Nephron (organoid): Measurements from ENCODE around the gene ITSN2.
A peak's percentile ranks its signal among the peaks of the same experiment; 100 is the strongest.

Experiments used
- H3K27ac Mint-ChIP-seq, 3 experiments: 2 replicates each; pipeline ENCODE4 v1.8.0; 2020; ENCODE audit warnings: mixed read lengths in 3 of 3, mild to moderate bottlenecking in 2 of 3, moderate library complexity in 1 of 3
- H3K27me3 Mint-ChIP-seq: 2 replicates; pipeline ENCODE4 v1.8.0; 2021; ENCODE audit warnings: low read depth, mild to moderate bottlenecking, moderate library complexity, mixed read lengths
- H3K36me3 Mint-ChIP-seq: 2 replicates; pipeline ENCODE4 v1.8.0; 2020; ENCODE audit warnings: low read depth, mixed read lengths
- H3K4me1 Mint-ChIP-seq: 2 replicates; pipeline ENCODE4 v1.8.0; 2020; ENCODE audit warnings: mixed read lengths
- H3K4me3 Mint-ChIP-seq, 3 experiments: 2 replicates each; pipeline ENCODE4 v1.8.0; 2020; ENCODE audit warnings: mild to moderate bottlenecking in 3 of 3, mixed read lengths in 3 of 3, moderate library complexity in 2 of 3
- H3K9me3 Mint-ChIP-seq: 2 replicates; pipeline ENCODE4 v1.8.0; 2020; ENCODE audit warnings: mixed read lengths
- CTCF ChIP-seq, 3 experiments: fragments of 200-600 bp; sonication (generic); IDR thresholded peaks; one replicate each; pipeline ENCODE4 v1.5.0; 2021; ENCODE audit warnings: antibody characterized with exemption in 3 of 3; ENCODE audit not compliant: unreplicated experiment in 3 of 3

Gene ITSN2

GRCh38 chr2:24237313-24237712 lies 123.0 kb downstream of the ITSN2 start:
- Mint-ChIP-seq H3K9me3 (no peaks in the 10 kb centered on the region), H3K36me3 (peaks cover 8% of the 10 kb centered on the region), H3K4me1 (no peaks in the 10 kb centered on the region), H3K27me3 (no peaks in the 10 kb centered on the region), H3K4me3 (no peak overlapping the region), H3K27ac (no peak overlapping the region)
- TF ChIP-seq CTCF (IDR thresholded peaks at IDR 0.05; ENCODE audit: unreplicated experiment in 3 of 3), result no peak

- Mint-ChIP-seq H3K4me1 (no peaks in the 10 kb centered on the region), H3K27ac (peak overlapping the region in 1 of 3 experiments; percentile 52), H3K4me3 (no peak overlapping the region), H3K27me3 (no peaks in the 10 kb centered on the region), H3K9me3 (no peaks in the 10 kb centered on the region), H3K36me3 (peaks cover 4% of the 10 kb centered on the region)
- TF ChIP-seq CTCF (IDR thresholded peaks at IDR 0.05; ENCODE audit: unreplicated experiment in 3 of 3), result no peak
Observed at GRCh38 chr2:24233321-24233720, 127.0 kb downstream of the ITSN2 start.

GRCh38 chr2:24231461-24231881 lies 128.9 kb downstream of the ITSN2 start:
- Mint-ChIP-seq H3K27me3 (no peaks in the 10 kb centered on the region), H3K4me3 (no peak overlapping the region), H3K9me3 (no peaks in the 10 kb centered on the region), H3K4me1 (no peaks in the 10 kb centered on the region), H3K27ac (no peak overlapping the region), H3K36me3 (no peaks in the 10 kb centered on the region)
- TF ChIP-seq CTCF (IDR thresholded peaks at IDR 0.05; ENCODE audit: unreplicated experiment in 3 of 3), result no peak

GRCh38 chr2:24228470-24228869 lies 131.9 kb downstream of the ITSN2 start:
- no peak overlapping the region for H3K4me3 Mint-ChIP-seq
- H3K4me1 Mint-ChIP-seq, result no peaks in the 10 kb centered on the region
- no peaks in the 10 kb centered on the region for H3K9me3 Mint-ChIP-seq
- no peak overlapping the region for H3K27ac Mint-ChIP-seq
- TF ChIP-seq CTCF (IDR thresholded peaks at IDR 0.05; ENCODE audit: unreplicated experiment in 3 of 3), result peak; percentile 12 to 47 (median 16)
- H3K36me3 Mint-ChIP-seq, result peaks cover 9% of the 10 kb centered on the region
- H3K27me3 Mint-ChIP-seq, result peaks cover 6% of the 10 kb centered on the region

GRCh38 chr2:24225499-24226242 lies 134.7 kb downstream of the ITSN2 start:
- TF ChIP-seq CTCF (IDR thresholded peaks at IDR 0.05; ENCODE audit: unreplicated experiment in 3 of 3), result no peak
- Mint-ChIP-seq H3K4me1 (no peaks in the 10 kb centered on the region), H3K36me3 (peaks cover 10% of the 10 kb centered on the region), H3K4me3 (no peak overlapping the region), H3K27ac (no peak overlapping the region), H3K9me3 (no peaks in the 10 kb centered on the region), H3K27me3 (peaks cover 6% of the 10 kb centered on the region)

GRCh38 chr2:24222946-24223345 lies 137.4 kb downstream of the ITSN2 start:
- TF ChIP-seq CTCF (IDR thresholded peaks at IDR 0.05; ENCODE audit: unreplicated experiment in 3 of 3), result no peak
- Mint-ChIP-seq H3K27me3 (peaks cover 10% of the 10 kb centered on the region), H3K27ac (no peak overlapping the region), H3K36me3 (peaks cover 13% of the 10 kb centered on the region), H3K9me3 (no peaks in the 10 kb centered on the region), H3K4me3 (no peak overlapping the region), H3K4me1 (no peaks in the 10 kb centered on the region)
